K562 (cell line): ENCODE data around the gene ATP13A5.

Experiments
- CTCF ChIP-seq, 3 experiments: IDR thresholded peaks in 2 of 3; conservative IDR thresholded peaks in 1 of 3; 2 replicates each; pipeline ENCODE4 v1.5.1; 2011 to 2012; ENCODE audit warnings: low read length in 3 of 3, mild to moderate bottlenecking in 3 of 3, control low read depth in 2 of 3, improper control_type of control experiment in 1 of 3, inconsistent platforms in 1 of 3, low read depth in 1 of 3, mixed read lengths in 1 of 3, moderate library complexity in 1 of 3; ENCODE audit not compliant: insufficient read depth in 2 of 3
- EZH2 ChIP-seq: IDR thresholded peaks from 2 replicates; pipeline ENCODE4 v1.6.1; 2012; ENCODE audit warnings: low read depth, mild to moderate bottlenecking, inconsistent platforms, low read length, borderline replicate concordance
- OTX1 ChIP-seq: fragments of 450-650 bp; formaldehyde crosslinking; IDR thresholded peaks from 2 replicates; pipeline ENCODE4 v1.4.0; 2022; ENCODE audit warnings: mild to moderate bottlenecking
- POLR2AphosphoS5 ChIP-seq: IDR thresholded peaks from 2 replicates; pipeline ENCODE4 v1.6.1; 2011; ENCODE audit warnings: mild to moderate bottlenecking, low read depth, low read length, moderate library complexity; ENCODE audit not compliant: control insufficient read depth, insufficient read depth
- SRF ChIP-seq, 2 experiments: fragments of 250-450, 450-650 bp in 1 of 2; sonication (Bioruptor Pico) in 1 of 2; sonication (generic) in 1 of 2; formaldehyde crosslinking; IDR thresholded peaks; 2 replicates each; pipeline versions ENCODE4 v1.5.0 to v1.5.1; 2020 to 2022; ENCODE audit warnings: mild to moderate bottlenecking in 1 of 2, missing genetic modification reagents in 1 of 2
- TBL1XR1 ChIP-seq, 2 experiments: IDR thresholded peaks; 2 replicates each; pipeline ENCODE4 v1.6.1; 2012; ENCODE audit warnings: improper control_type of control experiment in 2 of 2, low read length in 2 of 2, mild to moderate bottlenecking in 1 of 2

- TF ChIP-seq TBL1XR1 (IDR thresholded peaks at IDR 0.05; ENCODE audit: low read length in 2 of 2) (no peak), POLR2AphosphoS5 (no peak), EZH2 (no peak), CTCF (IDR thresholded peaks at IDR 0.05 in 2 of 3, conservative IDR thresholded peaks at IDR 0.05 in 1 of 3; ENCODE audit: insufficient read depth in 2 of 3, low read depth in 1 of 3, low read length in 3 of 3) (no peak), SRF (CRISPR knock-in tag; IDR thresholded peaks at IDR 0.05) (no peak), OTX1 (CRISPR knock-in tag) (no peak)
These were observed 128.1 kb downstream of the ATP13A5 start for GRCh38 chr3:193250492-193250891.
